DND-41 (cell line): ENCODE results near the gene SERPINI1.

Source experiments
- ATAC-seq: fragments of 200-7000 bp; cut with Tn5 transposase; 3 replicates; pipeline ENCODE4 v1.9.1; 2021; ENCODE audit warnings: low read depth; ENCODE audit not compliant: insufficient read depth
- DNase-seq: peaks from one replicate; pipeline ENCODE4 v3.0.0-alpha.2; 2020
- H2AFZ ChIP-seq: 2 replicates; pipeline ENCODE4 v1.6.0; 2012; ENCODE audit warnings: low read depth, low read length
- H3K27ac ChIP-seq: 2 replicates; pipeline ENCODE4 v1.5.1; 2012; ENCODE audit warnings: low read length, inconsistent platforms
- H3K27me3 ChIP-seq: fragments of 200-600 bp; sonication (generic); 2 replicates; pipeline ENCODE4 v1.6.0; 2012; ENCODE audit warnings: low read length, mild to moderate bottlenecking, inconsistent platforms; ENCODE audit not compliant: insufficient read depth, poor library complexity
- H3K36me3 ChIP-seq: 2 replicates; pipeline ENCODE4 v1.5.1; 2012; ENCODE audit warnings: low read length, inconsistent platforms; ENCODE audit not compliant: insufficient read depth
- H3K4me1 ChIP-seq: 2 replicates; pipeline ENCODE4 v1.5.1; 2012; ENCODE audit warnings: mild to moderate bottlenecking, low read length; ENCODE audit not compliant: insufficient read depth
- H3K4me2 ChIP-seq: 2 replicates; pipeline ENCODE4 v1.6.0; 2012; ENCODE audit warnings: mild to moderate bottlenecking, moderate library complexity, low read length, inconsistent platforms; ENCODE audit not compliant: insufficient read depth
- H3K4me3 ChIP-seq, 2 experiments: fragments of 200-600 bp in 1 of 2; shearing (Covaris generic) in 1 of 2; 2 replicates each; pipeline ENCODE4 v1.5.1; 2012 to 2016; ENCODE audit warnings: inconsistent platforms in 2 of 2, low read length in 2 of 2, mild to moderate bottlenecking in 2 of 2, low read depth in 1 of 2, moderate library complexity in 1 of 2
- H3K79me2 ChIP-seq: 2 replicates; pipeline ENCODE4 v1.6.0; 2012; ENCODE audit warnings: low read length, inconsistent platforms; ENCODE audit not compliant: insufficient read depth
- H3K9ac ChIP-seq: 2 replicates; pipeline ENCODE4 v1.6.0; 2012; ENCODE audit warnings: low read depth, mild to moderate bottlenecking, inconsistent platforms, low read length, moderate library complexity
- H3K9me3 ChIP-seq: 2 replicates; pipeline ENCODE4 v1.5.1; 2012; ENCODE audit warnings: low read length, moderate library complexity, mild to moderate bottlenecking, inconsistent platforms; ENCODE audit not compliant: insufficient read depth, severe bottlenecking
- H4K20me1 ChIP-seq: 2 replicates; pipeline ENCODE4 v1.6.0; 2012; ENCODE audit warnings: low read length; ENCODE audit not compliant: insufficient read depth
- CTCF ChIP-seq: IDR thresholded peaks from 2 replicates; pipeline ENCODE4 v1.5.1; 2012; ENCODE audit warnings: borderline replicate concordance, low read length, moderate library complexity, mild to moderate bottlenecking; ENCODE audit not compliant: poor library complexity, severe bottlenecking; ENCODE audit errors: extremely low read depth
- EZH2 ChIP-seq: IDR thresholded peaks from 3 replicates; pipeline ENCODE4 v1.6.1; 2012; ENCODE audit warnings: borderline replicate concordance, low read depth, mild to moderate bottlenecking, moderate library complexity, low read length, inconsistent platforms; ENCODE audit not compliant: severe bottlenecking

SERPINI1 gene

GRCh38 chr3:167872032-167872431 is 136.5 kb downstream of the SERPINI1 start:
- no peaks in the 10 kb centered on the region for H3K36me3 ChIP-seq
- DNase-seq (no peak), ATAC-seq (no peak)
- TF ChIP-seq EZH2 (no peak), CTCF (no peak)
- H3K4me1 ChIP-seq = no peaks in the 10 kb centered on the region
- H3K9me3 ChIP-seq = no peaks in the 10 kb centered on the region
- no peaks in the 10 kb centered on the region for H3K79me2 ChIP-seq
- no peak overlapping the region for H3K27ac ChIP-seq
- no peaks in the 10 kb centered on the region for H4K20me1 ChIP-seq
- no peak overlapping the region for H3K4me2 ChIP-seq
- H3K9ac ChIP-seq = no peak overlapping the region
- H3K27me3 ChIP-seq = no peaks in the 10 kb centered on the region
- H3K4me3 ChIP-seq = no peak overlapping the region
- H2AFZ ChIP-seq = no peak overlapping the region

GRCh38 chr3:167872941-167873340 is 137.4 kb downstream of the SERPINI1 start:
- ATAC-seq = no peak
- Histone ChIP-seq H3K36me3 (no peaks in the 10 kb centered on the region), H3K9ac (no peak overlapping the region), H2AFZ (no peak overlapping the region), H3K4me2 (no peak overlapping the region), H3K27me3 (no peaks in the 10 kb centered on the region), H3K4me1 (no peaks in the 10 kb centered on the region), H3K4me3 (no peak overlapping the region), H3K9me3 (no peaks in the 10 kb centered on the region), H3K27ac (no peak overlapping the region), H4K20me1 (no peaks in the 10 kb centered on the region), H3K79me2 (no peaks in the 10 kb centered on the region)
- no peak for DNase-seq
- no peak for TF ChIP-seq CTCF

GRCh38 chr3:167874671-167875372 is 139.3 kb downstream of the SERPINI1 start:
- Histone ChIP-seq H3K27me3 (no peaks in the 10 kb centered on the region), H3K9ac (no peak overlapping the region), H3K36me3 (no peaks in the 10 kb centered on the region), H3K9me3 (no peaks in the 10 kb centered on the region), H3K4me2 (no peak overlapping the region), H3K79me2 (no peaks in the 10 kb centered on the region), H3K4me1 (no peaks in the 10 kb centered on the region), H4K20me1 (no peaks in the 10 kb centered on the region), H3K4me3 (no peak overlapping the region), H2AFZ (no peak overlapping the region), H3K27ac (no peak overlapping the region)
- TF ChIP-seq CTCF (no peak), EZH2 (no peak)
- ATAC-seq (no peak), DNase-seq (no peak)
